Esophagus squamous epithelium (tissue), 5 donors: ENCODE measurements around the gene KAZN. TPM values are rescaled to one million over a fixed set of nuclear protein-coding genes. Genes with fewer than 3 reads are reported as not detected.
A peak's percentile ranks its signal among the peaks of the same experiment; 100 is the strongest.

ENCODE experiments used
- DNase-seq: peaks from one replicate; lab custom pipeline; 2025; lab: John Stamatoyannopoulos, UW
- H3K27ac ChIP-seq, 4 donors: fragments of 200-600 bp; sonication (generic); one replicate each; pipeline ENCODE4 v1.5.1; 2016 to 2019; ENCODE audit warnings: mild to moderate bottlenecking in 1 of 4
- H3K27me3 ChIP-seq, 4 donors: fragments of 200-600 bp; sonication (generic); 1 replicate in 3 of 4; 2 replicates in 1 of 4; pipeline versions ENCODE4 v1.5.1 to v1.6.0; 2017 to 2021; ENCODE audit warnings: antibody characterized with exemption in 1 of 4
- H3K36me3 ChIP-seq, 3 donors: fragments of 200-600 bp; sonication (generic); one replicate each; pipeline ENCODE4 v1.5.1; 2016 to 2019
- H3K4me1 ChIP-seq, 3 donors: fragments of 200-600 bp; sonication (generic); one replicate each; pipeline ENCODE4 v1.5.1; 2017 to 2019
- H3K4me3 ChIP-seq, 4 donors: fragments of 200-600 bp; sonication (generic); 1 replicate in 3 of 4; 2 replicates in 1 of 4; pipeline ENCODE4 v1.5.1; 2016 to 2019; ENCODE audit warnings: mild to moderate bottlenecking in 2 of 4, moderate library complexity in 1 of 4
- H3K9me3 ChIP-seq, 3 donors: fragments of 200-600 bp; sonication (generic); one replicate each; pipeline ENCODE4 v1.5.1; 2016 to 2019
- POLR2A ChIP-seq, 4 donors: fragments of 450-650 bp; IDR thresholded peaks; one replicate each; pipeline ENCODE4 v1.6.1; 2017; ENCODE audit warnings: antibody characterized with exemption in 4 of 4, mild to moderate bottlenecking in 4 of 4, moderate library complexity in 3 of 4
- WGBS, 2 donors: methylation state at CpG; one replicate each; pipeline ENCODE4 v1.1.5; 2018; 5-methylcytosine and 5-hydroxymethylcytosine counted together
- intact Hi-C: fragments of 100-400 bp; cut with DNase I; formaldehyde crosslinking; loops from one replicate; pipeline ENCODE4 v1.15.0; 2022
- total RNA-seq, 4 donors: library from RNA; depleted of rRNA; stranded (reverse); fragments of >200 nt; gene quantifications; one replicate each; pipeline ENCODE4 v1.1.0, GENCODE V29; 2016
- TF ChIP-seq, protein P1 (sequence below), 6 experiments: fragments of 450-650 bp in 4 of 6; fragments of 200-600 bp in 2 of 6; sonication (generic) in 2 of 6; IDR thresholded peaks; one replicate each; pipeline ENCODE4 v1.5.1; 2016 to 2019; ENCODE audit warnings: antibody characterized with exemption in 6 of 6, mild to moderate bottlenecking in 4 of 6, moderate library complexity in 4 of 6
- donor health status: DM: yes; HTN: yes; CAD: no.

KAZN gene
- total RNA-seq, 4 donors from 2014 or later, result 25.0 to 54.5 (median 30.8) TPM

DNA sequence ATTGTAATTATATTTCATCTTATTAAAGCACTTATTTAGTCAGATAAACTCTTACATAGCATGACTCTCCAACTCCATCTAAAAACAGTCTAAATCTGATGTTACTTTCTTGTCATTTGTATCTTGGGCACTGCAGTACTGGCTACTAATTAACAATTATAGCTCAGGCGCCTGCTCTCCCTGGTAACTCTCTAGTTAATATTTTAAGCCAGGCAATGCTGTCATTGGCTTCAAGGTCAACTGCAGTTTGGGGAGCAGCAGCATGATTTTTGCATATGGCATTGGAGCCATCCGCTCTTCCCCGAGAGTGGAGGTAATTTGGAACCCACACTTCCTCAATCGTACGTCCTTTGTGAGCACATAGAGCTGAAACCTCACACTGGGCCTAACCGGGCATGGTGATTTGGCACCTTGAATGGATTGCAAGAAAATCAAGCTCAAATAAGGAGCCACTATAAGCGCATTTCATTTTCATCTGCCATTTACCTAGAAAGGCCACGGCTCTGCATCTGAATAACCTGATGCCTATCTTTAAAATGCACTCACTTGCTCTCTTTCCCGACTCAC is 187.7 kb downstream of the KAZN start:
- DNase-seq, result no peak
- H3K27me3 ChIP-seq, result peaks cover 0 to 4% (median 0%) of the 10 kb centered on the region in 4 donors
- H3K27ac ChIP-seq, result no peak overlapping the region
- peaks cover 0 to 17% (median 0%) of the 10 kb centered on the region in 3 donors for H3K4me1 ChIP-seq
- H3K36me3 ChIP-seq, result no peaks in the 10 kb centered on the region
- 80 to 86% methylated on average over 6 to 9 of the region's 9 CpGs for WGBS, 2 donors
- TF ChIP-seq POLR2A (IDR thresholded peaks at IDR 0.05), result no peak
- TF ChIP-seq, protein P1, sequence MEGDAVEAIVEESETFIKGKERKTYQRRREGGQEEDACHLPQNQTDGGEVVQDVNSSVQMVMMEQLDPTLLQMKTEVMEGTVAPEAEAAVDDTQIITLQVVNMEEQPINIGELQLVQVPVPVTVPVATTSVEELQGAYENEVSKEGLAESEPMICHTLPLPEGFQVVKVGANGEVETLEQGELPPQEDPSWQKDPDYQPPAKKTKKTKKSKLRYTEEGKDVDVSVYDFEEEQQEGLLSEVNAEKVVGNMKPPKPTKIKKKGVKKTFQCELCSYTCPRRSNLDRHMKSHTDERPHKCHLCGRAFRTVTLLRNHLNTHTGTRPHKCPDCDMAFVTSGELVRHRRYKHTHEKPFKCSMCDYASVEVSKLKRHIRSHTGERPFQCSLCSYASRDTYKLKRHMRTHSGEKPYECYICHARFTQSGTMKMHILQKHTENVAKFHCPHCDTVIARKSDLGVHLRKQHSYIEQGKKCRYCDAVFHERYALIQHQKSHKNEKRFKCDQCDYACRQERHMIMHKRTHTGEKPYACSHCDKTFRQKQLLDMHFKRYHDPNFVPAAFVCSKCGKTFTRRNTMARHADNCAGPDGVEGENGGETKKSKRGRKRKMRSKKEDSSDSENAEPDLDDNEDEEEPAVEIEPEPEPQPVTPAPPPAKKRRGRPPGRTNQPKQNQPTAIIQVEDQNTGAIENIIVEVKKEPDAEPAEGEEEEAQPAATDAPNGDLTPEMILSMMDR (IDR thresholded peaks at IDR 0.05), result no peak
- intact Hi-C loops, result no loop called here
- H3K4me3 ChIP-seq, result no peak overlapping the region
- H3K9me3 ChIP-seq, result no peaks in the 10 kb centered on the region

DNA sequence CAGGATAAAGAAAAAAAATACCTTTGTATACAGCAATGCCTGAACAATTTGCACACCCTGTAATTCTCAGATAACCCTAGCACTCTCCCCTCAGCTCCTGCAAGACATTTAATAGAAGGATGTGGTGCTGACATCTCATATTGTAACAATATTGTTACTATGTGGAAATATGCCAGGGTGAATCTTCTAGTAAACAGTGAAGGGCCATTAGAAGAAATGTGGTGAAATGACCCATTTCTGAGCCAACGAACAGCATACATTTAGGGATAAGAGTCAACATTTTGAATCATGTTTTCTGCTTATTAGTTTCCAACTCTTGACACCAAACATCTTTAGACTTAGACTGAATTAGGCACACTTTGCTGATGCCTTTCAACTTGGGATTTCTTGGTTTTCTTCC is 188.2 kb downstream of the KAZN start:
- TF ChIP-seq, protein P1 (IDR thresholded peaks at IDR 0.05), result no peak
- TF ChIP-seq POLR2A (IDR thresholded peaks at IDR 0.05), result no peak
- H3K27me3 ChIP-seq, result peaks cover 0 to 9% (median 0%) of the 10 kb centered on the region in 4 donors
- no peak overlapping the region for H3K4me3 ChIP-seq
- peaks cover 0 to 22% (median 0%) of the 10 kb centered on the region in 3 donors for H3K4me1 ChIP-seq
- 70 to 76% methylated on average over 1 of the region's 1 CpG for WGBS, 2 donors
- DNase-seq, result no peak
- no peaks in the 10 kb centered on the region for H3K36me3 ChIP-seq
- H3K27ac ChIP-seq, result no peak overlapping the region
- intact Hi-C loops, result no loop called here
- no peaks in the 10 kb centered on the region for H3K9me3 ChIP-seq

DNA sequence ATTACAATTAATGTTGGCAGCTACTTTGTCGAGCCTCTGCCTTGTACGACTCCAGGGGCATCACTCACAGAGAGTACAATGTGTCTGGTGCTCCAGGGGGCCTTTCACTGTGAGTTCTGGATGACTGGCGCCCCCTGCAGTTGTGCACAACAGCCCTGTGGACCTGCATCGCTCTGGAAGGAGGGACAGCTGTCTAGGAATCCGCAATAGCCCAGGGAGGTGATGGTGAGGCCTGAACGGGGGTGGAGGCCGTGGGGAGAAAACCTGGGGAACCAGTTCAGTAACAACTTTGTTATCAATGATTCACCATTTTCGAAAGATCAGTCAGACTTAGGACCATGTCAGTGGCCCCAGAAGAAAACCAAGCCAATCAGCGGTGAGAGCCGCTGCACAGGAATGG is 189.1 kb downstream of the KAZN start:
- TF ChIP-seq, protein P1 (IDR thresholded peaks at IDR 0.05), result peak in 1 of 6 experiments; percentile 13
- TF ChIP-seq POLR2A (IDR thresholded peaks at IDR 0.05), result no peak
- peaks cover 0 to 22% (median 0%) of the 10 kb centered on the region in 3 donors for H3K4me1 ChIP-seq
- H3K27me3 ChIP-seq, result peaks cover 0 to 10% (median 0%) of the 10 kb centered on the region in 4 donors
- intact Hi-C loops, result no loop called here
- H3K9me3 ChIP-seq, result no peaks in the 10 kb centered on the region
- no peak overlapping the region for H3K4me3 ChIP-seq
- H3K27ac ChIP-seq, result no peak overlapping the region
- no peak for DNase-seq
- 36 to 68% methylated on average over 5 to 9 of the region's 10 CpGs for WGBS, 2 donors
- H3K36me3 ChIP-seq, result no peaks in the 10 kb centered on the region

- intact Hi-C loops, result no loop called here
- no peak for DNase-seq
- 68 to 87% methylated on average over 6 to 7 of the region's 7 CpGs for WGBS, 2 donors
Measured at GRCh38 chr1:14788080-14788479, 189.6 kb downstream of the KAZN start.

GRCh38 chr1:14790982-14791381 is 192.5 kb downstream of the KAZN start:
- Histone ChIP-seq H3K9me3 (no peaks in the 10 kb centered on the region), H3K36me3 (no peaks in the 10 kb centered on the region), H3K4me3 (no peak overlapping the region), H3K27ac (no peak overlapping the region), H3K4me1 (peaks cover 0 to 30% (median 0%) of the 10 kb centered on the region in 3 donors), H3K27me3 (peaks cover 0 to 10% (median 0%) of the 10 kb centered on the region in 4 donors)
- TF ChIP-seq, protein P1 (IDR thresholded peaks at IDR 0.05), result no peak
- no peak for TF ChIP-seq POLR2A (IDR thresholded peaks at IDR 0.05)
- DNase-seq, result no peak
- WGBS, 2 donors, result 81 to 82% methylated on average over 7 of the region's 7 CpGs
- intact Hi-C loops, result no loop called here

More at GRCh38 chr1:14788080-14788479, 189.6 kb downstream of the KAZN start:
- no peak overlapping the region for H3K27ac ChIP-seq
- TF ChIP-seq, protein P1 (IDR thresholded peaks at IDR 0.05), result no peak
- no peak overlapping the region for H3K4me3 ChIP-seq
- H3K9me3 ChIP-seq, result no peaks in the 10 kb centered on the region
- peaks cover 0 to 10% (median 0%) of the 10 kb centered on the region in 4 donors for H3K27me3 ChIP-seq
- H3K36me3 ChIP-seq, result no peaks in the 10 kb centered on the region
- H3K4me1 ChIP-seq, result peaks cover 0 to 22% (median 0%) of the 10 kb centered on the region in 3 donors
